Activated CD4-positive, alpha-beta T cell treated with anti-CD3 and anti-CD28 coated beads, Interleukin-2, amount 10 ng/mL, durations not matched to agents 7 days and 5 days (primary cell): ENCODE data around the gene ACTR1A. TPM values are rescaled to one million over a fixed set of nuclear protein-coding genes. Genes with fewer than 3 reads are reported as not detected.

Experiments used
- microRNA-seq: library from miRNA; unstranded; fragments of <30 nt; microRNA quantifications from one replicate; pipeline ENCODE4 v1.2.0, GENCODE V29; 2021; ENCODE audit warnings: borderline microRNAs expressed, borderline replicate concordance
- total RNA-seq, 2 experiments: library from RNA; stranded (reverse); gene quantifications; one replicate each; pipeline ENCODE4 v1.2.3, GENCODE V29; 2021

The ACTR1A gene
- total RNA-seq, 2 experiments from 2014 or later = 76.1 to 84.5 TPM

Small RNA genes lying within 50 kb of the gene (microRNA-seq; reads per million reads assigned to microRNA genes)
- gene MIR146B = 19,916 reads per million, percentile 99 among the genes with 10 or more reads in this experiment

Other genes starting within 250 kb of the ACTR1A start
- 10 to 100 TPM; 74.8 to 81.8 TPM for gene NFKB2, start 107.0 kb downstream of the ACTR1A start, total RNA-seq
- gene PSD, start 83.9 kb downstream of the ACTR1A start, total RNA-seq = 1 to 10 TPM; 1.4 to 1.6 TPM
- 10 to 100 TPM in 1 of 2 experiments, 1 to 10 TPM in 1; 8.7 to 11.2 TPM for gene FBXL15, start 81.9 kb downstream of the ACTR1A start, total RNA-seq
- 10 to 100 TPM; 63.6 to 68.9 TPM for gene CUEDC2, start 70.1 kb downstream of the ACTR1A start, total RNA-seq
- gene C10orf95, start 51.2 kb downstream of the ACTR1A start, total RNA-seq = under 1 TPM in 1 of 2 experiments, not detected in 1; 0.17 TPM
- 10 to 100 TPM; 13.4 to 14.2 TPM for gene SUFU, start 1.3 kb upstream of the ACTR1A start, total RNA-seq
- 10 to 100 TPM; 40.2 to 42.7 TPM for gene TRIM8, start 141.8 kb upstream of the ACTR1A start, total RNA-seq
- 1 to 10 TPM; 4.4 to 5.0 TPM for gene ARL3, start 211.7 kb upstream of the ACTR1A start, total RNA-seq
- gene SFXN2, start 211.9 kb upstream of the ACTR1A start, total RNA-seq = 10 to 100 TPM; 20.7 to 23.6 TPM
- 10 to 100 TPM; 30.2 to 31.4 TPM for gene WBP1L, start 241.2 kb upstream of the ACTR1A start, total RNA-seq